ENCODE data around the gene JAKMIP1.

The JAKMIP1 gene

DNA sequence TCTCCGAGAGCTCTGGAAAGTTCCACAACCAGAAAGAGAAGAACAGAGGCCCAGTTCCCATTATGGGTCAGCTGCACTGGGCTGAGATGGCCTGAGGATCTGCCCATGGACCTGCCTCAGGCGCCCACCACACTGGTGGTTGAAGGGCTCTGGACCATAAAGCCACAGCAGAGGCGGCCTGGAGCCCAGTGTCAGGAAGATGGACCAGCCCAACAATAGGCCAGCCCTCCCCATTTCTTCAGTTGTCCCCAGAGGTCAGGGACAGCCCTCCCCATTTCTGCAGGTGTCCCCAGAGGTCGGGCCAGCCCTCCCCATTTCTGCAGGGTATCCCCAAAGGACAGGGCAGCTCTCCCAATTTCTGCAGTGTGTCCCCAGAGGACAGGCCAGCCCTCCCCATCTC lies 144.9 kb downstream of the JAKMIP1 start:
- DNase-seq: no peak
- no peak for TF ChIP-seq GATA1 (IDR thresholded peaks at IDR 0.05; ENCODE audit: low read depth, low read length)

DNA sequence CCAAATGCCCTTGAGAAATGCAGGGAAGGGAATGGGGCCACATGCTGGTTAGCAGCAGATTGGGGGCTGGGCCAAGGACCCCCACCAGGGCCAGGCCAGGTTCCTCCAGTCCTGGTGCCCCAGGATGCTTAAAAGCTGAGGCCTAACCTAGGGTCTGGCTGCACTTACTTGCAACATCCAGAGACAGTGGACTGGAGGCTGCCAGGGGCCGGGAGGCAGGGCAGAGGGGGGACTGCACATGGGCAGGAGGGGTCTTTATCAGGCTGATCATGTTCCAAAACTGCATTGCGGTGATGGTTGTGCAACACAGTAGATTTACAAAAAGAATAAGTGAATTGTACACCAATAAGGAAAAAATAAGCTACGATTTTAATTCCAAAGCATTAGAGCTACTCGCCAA lies 145.3 kb downstream of the JAKMIP1 start:
- no peak for DNase-seq
- TF ChIP-seq POLR2A (IDR thresholded peaks at IDR 0.05; ENCODE audit: low read length): no peak
- no peak for TF ChIP-seq GATA1 (IDR thresholded peaks at IDR 0.05; ENCODE audit: low read depth, low read length)

DNA sequence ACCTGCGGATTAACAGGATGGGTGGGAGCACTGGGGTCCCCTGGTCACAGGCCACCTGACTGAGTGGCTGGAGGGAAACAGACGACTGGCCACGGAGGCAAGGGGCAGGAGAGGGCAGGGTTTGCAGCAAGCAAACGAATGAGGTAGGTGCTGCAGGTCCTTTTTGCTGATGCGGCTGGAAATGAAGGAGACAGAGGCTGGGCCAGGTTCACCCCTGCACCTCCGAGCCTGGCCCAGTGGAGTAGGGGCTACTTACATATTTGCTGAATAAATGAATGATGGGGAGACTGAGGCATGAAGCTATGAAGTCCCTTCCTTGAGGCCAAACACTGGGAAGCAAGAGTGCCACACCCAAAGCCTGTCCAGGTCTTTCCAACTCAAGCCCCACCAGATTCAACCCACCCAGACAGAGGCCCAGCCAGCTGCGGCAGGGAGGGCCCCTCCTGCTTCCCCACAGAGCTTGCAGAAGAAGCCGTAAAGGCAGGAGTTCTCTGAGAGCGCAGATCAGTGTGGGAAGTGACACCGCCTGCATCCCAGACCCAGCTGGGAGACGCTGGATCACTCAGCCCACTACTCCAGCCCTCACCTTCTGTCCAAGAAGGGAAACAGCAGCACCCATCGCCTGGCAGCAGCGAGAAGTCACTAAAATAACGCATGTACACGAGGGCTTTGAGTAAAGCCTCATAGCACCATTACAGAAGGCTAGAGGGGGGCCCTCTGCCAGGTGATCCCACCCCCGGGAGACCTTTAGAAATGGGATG lies 146.0 kb downstream of the JAKMIP1 start:
- no peak for DNase-seq
- no peak for TF ChIP-seq POLR2A (IDR thresholded peaks at IDR 0.05; ENCODE audit: low read length)
- no peak for TF ChIP-seq GATA1 (IDR thresholded peaks at IDR 0.05; ENCODE audit: low read depth, low read length)

DNA sequence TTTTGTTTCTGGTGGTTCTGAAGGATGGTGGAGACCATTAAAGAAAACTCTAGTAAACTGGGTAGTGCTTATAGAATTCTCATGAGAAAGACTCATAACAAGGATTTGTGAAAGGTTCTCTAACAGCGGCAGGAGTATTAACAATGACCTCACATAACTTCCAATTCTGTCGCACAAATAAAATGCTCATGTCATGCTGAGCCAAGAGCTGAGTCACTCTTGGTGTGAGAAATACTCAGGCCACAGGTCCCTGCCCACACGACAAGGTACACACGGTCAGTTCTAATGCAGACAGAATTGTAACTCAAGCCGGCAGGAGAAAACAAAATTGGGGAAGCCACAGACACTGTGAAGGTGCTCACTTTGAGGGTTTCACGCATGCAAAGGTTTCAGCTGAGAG lies 147.7 kb downstream of the JAKMIP1 start:
- no peak for TF ChIP-seq GATA1 (IDR thresholded peaks at IDR 0.05; ENCODE audit: low read depth, low read length)
- no peak for TF ChIP-seq POLR2A (IDR thresholded peaks at IDR 0.05; ENCODE audit: low read length)
- no peak for DNase-seq

DNA sequence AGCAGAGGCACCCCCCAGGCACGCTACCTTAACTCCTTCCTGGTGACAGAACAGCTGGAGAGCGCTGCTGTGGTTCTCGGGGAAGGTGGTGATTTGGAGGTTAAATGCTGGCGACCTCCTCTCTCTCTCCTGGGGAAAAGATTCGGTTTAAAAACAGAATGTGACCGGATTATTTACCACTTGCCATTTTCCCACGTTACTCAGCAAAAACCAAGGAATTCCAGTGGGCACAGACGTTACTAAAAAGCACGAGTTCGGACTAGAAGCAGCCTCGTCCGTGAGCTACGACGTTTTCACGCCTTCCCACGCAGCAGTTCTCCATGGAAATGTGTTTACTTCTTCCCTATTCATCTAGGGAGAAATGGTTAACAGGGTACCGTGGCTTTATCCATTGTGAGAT lies 149.8 kb downstream of the JAKMIP1 start:
- TF ChIP-seq POLR2A (IDR thresholded peaks at IDR 0.05; ENCODE audit: low read length) (no peak), GATA1 (IDR thresholded peaks at IDR 0.05; ENCODE audit: low read depth, low read length) (no peak)
- DNase-seq: no peak

DNA sequence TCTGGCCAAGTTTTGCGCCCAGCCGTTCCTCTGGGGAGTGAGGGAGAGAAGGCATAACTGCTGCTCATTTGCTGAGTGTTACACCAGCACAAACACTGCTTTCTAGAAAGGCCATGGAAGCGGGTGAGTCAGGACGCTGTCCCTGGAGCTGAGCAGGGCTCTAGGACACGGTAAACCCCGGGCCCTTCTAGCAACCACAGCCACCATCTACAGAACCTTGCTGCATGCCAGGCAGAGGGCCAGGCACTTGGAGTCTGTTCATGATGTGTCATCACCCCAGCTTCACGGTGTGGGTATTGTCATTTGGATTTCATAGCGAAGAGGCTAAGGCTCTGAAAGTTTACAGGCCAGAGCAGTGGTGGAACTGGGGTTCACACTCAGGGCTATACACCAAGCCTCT lies 150.4 kb downstream of the JAKMIP1 start:
- no peak for TF ChIP-seq POLR2A (IDR thresholded peaks at IDR 0.05; ENCODE audit: low read length)
- no peak for TF ChIP-seq GATA1 (IDR thresholded peaks at IDR 0.05; ENCODE audit: low read depth, low read length)
- DNase-seq: no peak

DNA sequence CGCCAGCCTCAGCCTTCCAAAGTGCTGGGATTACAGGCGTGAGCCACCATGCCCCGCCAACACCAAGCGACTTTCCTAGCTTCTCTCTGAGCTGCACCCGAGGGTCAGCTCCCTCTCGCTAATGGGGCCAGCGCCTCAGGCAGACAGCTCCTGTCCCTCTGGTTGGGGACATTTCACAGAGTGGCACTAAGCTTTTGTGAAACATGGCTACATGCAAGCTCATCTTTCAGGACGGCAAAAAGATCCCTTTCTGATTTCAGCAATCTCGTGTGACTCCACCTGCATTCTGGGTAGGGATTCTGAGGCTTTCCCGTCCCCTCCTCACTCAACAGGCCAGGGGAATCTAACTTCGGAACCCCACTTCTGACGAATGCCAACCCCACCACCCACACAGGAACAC lies 151.1 kb downstream of the JAKMIP1 start:
- DNase-seq: no peak
- no peak for TF ChIP-seq POLR2A (IDR thresholded peaks at IDR 0.05; ENCODE audit: low read length)
- no peak for TF ChIP-seq GATA1 (IDR thresholded peaks at IDR 0.05; ENCODE audit: low read depth, low read length)

DNA sequence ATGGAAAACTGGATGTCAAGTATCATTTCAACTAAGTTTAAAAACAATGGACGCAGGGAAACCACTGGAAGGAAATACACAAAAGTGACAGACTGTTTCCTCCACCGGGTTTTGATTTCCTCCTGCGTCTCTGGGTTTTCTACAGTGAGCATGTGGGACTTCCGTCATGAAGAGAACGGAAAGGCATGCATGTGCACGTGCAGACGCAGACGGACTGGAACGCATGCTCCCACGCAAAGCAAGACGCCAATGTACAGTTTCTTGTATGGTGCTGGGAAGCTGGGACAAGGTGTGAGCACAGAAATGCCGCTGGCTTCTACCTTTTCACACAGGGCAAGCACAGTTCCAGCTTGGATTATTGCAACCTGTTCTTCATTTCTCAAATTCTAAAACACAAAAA lies 151.8 kb downstream of the JAKMIP1 start:
- no peak for TF ChIP-seq GATA1 (IDR thresholded peaks at IDR 0.05; ENCODE audit: low read depth, low read length)
- no peak for TF ChIP-seq POLR2A (IDR thresholded peaks at IDR 0.05; ENCODE audit: low read length)
- DNase-seq: no peak

DNA sequence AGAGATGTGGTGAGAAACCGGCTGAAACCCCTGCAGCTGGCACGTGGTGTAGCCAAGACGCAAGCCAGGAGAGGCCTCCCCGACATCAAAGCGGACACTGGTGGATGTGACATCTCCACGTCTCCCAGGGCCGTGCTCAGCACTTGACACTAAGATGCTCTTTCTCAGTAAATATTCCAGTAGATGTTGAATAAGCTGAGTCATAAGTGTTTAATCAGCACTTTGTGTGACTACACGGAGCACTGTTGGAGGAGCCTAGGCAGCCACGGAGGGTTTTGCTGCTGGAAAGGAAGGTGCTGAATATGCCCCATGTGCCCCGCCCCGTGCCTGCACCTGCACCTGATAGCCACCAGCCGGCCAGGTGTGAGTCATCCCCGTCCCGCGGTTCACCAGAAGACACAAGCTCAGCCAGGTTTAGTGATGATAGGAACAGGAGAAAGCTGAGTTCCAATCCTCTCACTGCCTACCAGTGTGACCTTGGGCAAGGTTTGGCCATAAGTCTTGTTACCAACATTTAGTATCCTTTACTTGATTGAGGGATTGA lies 153.1 kb downstream of the JAKMIP1 start:
- no peak for DNase-seq
- TF ChIP-seq POLR2A (IDR thresholded peaks at IDR 0.05; ENCODE audit: low read length) (no peak), GATA1 (IDR thresholded peaks at IDR 0.05; ENCODE audit: low read depth, low read length) (no peak)

DNA sequence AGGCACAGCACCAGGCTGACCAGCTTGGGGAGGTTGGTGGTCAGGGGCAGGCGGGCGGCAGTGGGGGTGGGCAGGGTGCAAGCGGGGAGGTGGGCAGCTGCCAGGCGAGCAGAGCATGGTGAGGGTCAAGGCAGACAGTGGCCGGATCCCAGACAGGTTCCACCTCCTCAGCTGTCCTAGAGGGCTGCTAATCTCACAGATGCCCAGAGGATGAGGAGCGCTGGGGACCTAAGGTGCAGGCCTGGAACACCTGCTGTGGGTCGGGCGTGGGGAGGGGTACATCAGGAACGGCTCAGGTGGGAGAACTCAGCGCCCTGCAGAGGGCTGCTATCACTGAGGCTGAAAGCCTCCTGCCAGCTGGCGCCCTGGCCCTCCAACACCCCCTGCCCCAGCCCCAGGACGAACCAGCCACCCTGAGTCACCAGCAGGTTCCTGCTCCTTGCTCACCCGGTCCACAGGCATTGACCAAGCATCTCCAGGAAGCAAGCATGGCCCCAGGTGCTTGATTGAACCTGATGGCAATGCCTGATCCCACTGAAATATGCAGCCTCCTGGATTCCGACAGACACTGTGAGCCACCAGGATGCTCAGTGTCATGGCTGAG lies 153.7 kb downstream of the JAKMIP1 start:
- no peak for DNase-seq
- TF ChIP-seq POLR2A (IDR thresholded peaks at IDR 0.05; ENCODE audit: low read length): no peak
- TF ChIP-seq GATA1 (IDR thresholded peaks at IDR 0.05; ENCODE audit: low read depth, low read length): no peak

DNA sequence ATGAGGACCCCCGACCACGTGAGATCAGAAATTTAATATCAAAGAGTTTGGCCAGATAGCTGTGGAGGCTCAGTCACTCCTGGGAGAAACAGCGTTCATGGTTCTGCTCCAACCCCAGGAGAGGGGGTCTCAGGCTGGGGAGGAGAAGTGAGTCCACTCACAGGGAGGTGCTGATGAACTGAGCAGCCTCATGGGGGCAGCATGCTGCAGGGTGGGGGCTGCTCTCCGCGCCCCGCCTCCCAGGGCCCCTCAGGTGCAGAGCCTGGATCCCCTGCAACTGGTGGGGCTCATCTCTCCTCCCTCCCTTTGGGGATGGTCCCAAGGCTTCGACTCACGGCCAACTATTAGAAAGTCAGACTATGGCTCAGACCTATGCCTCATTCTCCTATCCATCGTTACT lies 155.5 kb downstream of the JAKMIP1 start:
- no peak for TF ChIP-seq POLR2A (IDR thresholded peaks at IDR 0.05; ENCODE audit: low read length)
- no peak for TF ChIP-seq GATA1 (IDR thresholded peaks at IDR 0.05; ENCODE audit: low read depth, low read length)
- DNase-seq: no peak

DNA sequence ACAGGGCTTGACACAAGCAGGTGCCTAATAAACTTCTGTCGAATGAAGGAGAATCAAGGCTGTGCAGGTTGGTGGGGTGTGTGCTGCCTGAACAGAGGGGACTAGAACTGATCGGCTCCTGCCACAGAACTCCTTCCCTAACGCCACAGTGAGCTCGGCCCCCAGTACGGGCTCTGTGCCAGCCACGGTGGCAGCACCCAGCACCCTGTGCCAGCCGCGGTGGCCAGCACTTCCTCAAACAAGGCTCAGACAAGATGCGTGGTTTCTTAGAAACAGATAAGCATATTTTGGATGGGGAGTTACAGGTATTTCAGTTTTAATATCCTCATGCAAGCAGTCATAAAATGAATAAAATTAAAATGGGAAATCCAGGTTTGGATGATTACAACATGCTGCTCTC lies 156.1 kb downstream of the JAKMIP1 start:
- no peak for TF ChIP-seq GATA1 (IDR thresholded peaks at IDR 0.05; ENCODE audit: low read depth, low read length)
- no peak for TF ChIP-seq POLR2A (IDR thresholded peaks at IDR 0.05; ENCODE audit: low read length)
- no peak for DNase-seq

DNA sequence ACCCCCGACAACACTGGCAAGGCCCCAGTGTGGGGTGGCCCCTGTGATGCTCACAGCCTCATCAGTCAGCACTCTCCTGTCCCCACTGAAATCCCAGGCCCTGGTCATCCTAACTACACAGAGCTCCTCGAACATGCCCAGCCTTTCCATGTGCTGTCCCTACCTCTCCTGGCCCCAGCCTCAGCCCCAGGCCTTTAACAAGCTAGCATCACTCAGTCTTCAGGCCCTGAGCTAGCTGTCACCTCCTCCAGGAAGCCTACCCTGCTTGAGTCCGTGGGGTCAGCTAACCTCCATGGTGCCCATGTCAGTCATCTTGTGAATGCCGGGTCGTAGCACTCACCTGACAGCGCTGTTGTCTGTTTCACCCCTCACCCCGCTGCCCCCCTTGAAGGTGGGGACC lies 156.5 kb downstream of the JAKMIP1 start:
- no peak for DNase-seq
- TF ChIP-seq POLR2A (IDR thresholded peaks at IDR 0.05; ENCODE audit: low read length) (no peak), GATA1 (IDR thresholded peaks at IDR 0.05; ENCODE audit: low read depth, low read length) (no peak)

DNA sequence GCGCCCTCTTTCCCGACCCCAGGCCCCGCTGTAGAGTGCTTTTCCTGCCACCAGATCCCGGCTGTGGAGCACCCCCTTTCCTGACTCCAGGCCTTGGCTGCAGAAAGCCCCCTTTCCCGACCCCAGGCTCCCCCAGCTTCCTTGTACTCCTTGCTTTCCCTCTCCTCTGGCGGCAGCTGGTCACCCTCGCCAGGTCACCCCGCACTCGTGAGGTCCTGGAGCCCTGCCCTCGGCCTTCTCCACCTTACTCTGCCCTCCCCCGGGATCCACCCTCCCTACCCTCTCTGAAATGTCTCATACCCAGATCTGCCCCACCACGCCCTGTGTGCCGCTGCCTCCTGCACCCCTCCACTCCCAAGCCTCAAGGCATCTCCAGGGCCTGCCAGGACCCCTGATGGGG lies 157.2 kb downstream of the JAKMIP1 start:
- TF ChIP-seq POLR2A (IDR thresholded peaks at IDR 0.05; ENCODE audit: low read length): no peak
- TF ChIP-seq GATA1 (IDR thresholded peaks at IDR 0.05; ENCODE audit: low read depth, low read length): no peak
- no peak for DNase-seq

Measured in erythroblast (primary cell).